HG02981 (cell line): Measurements from ENCODE around the gene HOXA9.
A peak's percentile ranks its signal among the peaks of the same experiment; 100 is the strongest.

Experiments used
- ATAC-seq: cut with Tn5 transposase; IDR thresholded peaks from one replicate; pipeline ENCODE4 v1.9.1; 2021; ENCODE audit warnings: mild to moderate bottlenecking, moderate library complexity; ENCODE audit not compliant: unreplicated experiment

HOXA9 gene

DNA sequence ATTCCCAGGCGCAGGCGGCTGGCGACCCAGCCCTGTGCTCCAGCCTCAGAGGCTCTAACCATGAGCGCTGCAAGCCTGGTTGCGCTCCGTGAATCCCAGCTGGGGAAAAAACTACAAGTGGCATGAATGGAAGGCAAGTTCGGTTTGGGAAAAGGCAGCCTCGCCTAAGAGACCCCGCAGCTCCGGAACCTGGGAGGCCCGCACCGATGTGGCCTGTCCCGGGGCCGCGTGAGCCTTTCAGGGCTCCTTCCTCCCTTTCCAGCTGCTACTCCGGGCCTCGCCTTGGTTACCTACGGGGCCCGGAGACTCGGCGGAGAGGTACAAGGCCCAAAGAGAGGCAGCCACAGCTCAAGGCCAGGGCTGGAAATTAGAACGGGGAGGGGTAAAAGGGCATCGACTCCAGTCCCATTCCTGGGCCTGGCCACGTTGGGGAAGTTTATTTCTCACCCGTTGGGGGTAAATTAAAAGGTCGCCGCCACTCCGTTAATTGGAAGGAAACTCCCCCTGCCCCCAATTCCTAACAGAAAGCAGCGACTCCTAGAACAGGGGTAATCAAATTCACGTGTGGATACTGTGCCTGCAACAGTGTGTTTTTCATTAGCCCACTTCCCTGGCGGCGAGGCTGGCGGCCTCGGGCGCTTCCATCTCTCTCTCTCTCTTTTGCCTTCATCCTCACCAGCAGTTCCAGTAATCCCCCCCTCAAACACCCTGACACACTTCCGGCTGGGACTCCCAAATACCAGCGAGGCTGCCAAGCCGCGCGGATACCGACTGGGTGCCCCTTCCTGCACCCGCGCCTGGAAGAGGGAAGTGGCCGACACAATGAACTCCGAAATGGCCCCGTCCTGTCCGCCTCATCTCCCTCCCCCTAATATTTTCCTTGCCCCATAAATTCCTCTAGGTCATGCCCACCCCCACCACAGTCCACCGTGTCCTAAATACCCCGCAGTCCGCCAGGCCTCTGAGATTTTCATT, 1.5 kb upstream of the HOXA9 start:
- no peak for ATAC-seq

DNA sequence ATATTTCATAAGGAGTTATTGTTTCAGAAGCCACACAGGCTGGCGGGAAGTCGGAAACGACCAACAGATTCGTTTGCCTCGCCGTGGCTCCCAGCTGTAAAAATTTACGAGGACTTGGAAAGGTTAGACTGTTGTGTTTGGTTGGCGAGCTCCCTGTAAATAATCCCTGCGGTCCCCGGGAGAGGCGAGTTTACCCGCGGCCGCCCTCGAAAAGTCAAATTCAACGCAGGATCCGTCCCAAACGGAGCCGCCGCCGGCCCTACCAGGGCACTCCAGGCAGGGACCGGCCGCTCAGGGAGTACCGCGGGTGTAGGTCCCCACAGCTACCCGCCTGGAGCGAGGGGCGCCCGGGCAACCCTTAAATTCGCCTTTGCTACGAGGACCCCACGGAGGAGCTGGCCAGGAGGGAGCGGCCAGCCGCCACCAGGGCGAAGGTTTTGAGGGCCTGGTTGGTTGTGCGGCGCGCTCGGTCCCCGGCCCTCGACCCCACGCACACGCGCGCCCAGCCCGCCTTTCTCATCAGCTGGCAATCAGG, 726 bp upstream of the HOXA9 start:
- ATAC-seq, result no peak

DNA sequence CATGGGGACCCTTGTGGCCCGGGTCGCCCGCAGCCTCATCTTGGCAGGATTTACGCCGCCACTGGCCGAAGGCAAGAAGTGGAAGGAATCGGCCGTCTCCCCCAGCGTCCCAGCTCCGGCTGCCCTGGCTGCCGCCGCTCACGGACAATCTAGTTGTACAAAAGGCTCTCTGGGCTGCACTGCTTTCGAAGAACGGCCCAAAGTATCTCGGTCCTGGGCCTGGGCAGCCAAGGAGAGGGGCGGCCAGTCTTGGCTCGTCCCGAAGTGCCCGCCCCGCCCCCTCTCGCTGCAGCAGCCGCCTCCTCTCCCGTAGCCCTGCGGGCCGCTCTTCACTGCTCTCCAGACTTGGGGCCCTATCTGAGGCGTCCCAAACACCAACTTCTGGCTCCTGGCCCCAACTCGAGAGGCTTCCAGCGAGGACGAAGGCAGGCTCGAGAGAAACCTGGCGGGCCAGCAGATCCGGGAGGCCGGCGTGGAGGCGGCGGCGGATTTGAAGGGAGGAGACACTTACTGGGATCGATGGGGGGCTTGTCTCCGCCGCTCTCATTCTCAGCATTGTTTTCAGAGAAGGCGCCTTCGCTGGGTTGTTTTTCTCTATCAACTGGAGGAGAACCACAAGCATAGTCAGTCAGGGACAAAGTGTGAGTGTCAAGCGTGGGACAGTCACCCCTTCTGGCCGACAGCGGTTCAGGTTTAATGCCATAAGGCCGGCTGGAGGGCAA, 809 bp downstream of the HOXA9 start:
- ATAC-seq, result no peak

DNA sequence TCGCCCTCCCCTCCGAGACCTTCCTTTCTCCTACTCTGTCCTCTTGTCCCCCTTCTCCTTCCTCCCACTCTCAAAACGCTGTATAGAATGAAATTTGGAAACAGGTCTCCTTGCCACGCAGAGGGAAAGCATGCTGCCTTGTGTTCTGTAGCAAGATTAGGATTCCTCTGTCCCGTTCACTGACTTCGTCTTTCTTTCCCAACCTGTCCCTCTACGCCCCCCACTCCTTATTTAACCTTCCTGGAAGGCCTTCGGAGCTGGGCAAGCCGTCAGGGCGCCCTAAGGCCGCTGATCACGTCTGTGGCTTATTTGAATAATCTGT, 1.3 kb downstream of the HOXA9 start:
- ATAC-seq, result no peak

DNA sequence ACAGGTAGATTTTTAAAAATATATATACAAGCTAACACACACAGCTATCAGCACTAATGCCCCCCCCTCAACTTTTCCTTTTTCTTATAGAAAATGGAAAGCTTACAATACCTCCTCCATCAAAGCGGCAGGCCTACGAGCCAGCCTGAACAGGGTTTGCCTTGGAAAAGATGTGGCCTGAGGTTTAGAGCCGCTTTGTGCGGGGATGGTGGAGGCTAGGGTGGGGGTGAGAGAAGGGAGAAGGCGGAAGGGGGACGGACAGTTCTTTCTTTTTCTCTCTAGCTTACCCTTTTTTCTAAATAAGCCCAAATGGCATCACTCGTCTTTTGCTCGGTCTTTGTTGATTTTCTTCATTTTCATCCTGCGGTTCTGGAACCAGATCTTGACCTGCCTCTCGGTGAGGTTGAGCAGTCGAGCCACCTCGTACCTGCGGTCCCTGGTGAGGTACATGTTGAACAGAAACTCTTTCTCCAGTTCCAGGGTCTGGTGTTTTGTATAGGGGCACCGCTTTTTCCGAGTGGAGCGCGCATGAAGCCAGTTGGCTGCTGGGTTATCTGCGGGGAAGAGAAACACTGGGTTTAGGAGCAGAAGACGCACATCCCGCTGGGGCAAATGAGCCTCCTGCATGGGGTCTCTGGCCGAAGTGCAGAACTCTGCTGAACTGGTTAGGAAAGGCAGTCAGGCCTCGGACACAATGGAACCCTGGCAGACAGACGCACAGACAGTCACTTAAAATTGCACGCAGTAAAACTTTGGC, 1.9 kb downstream of the HOXA9 start:
- ATAC-seq, result no peak

DNA sequence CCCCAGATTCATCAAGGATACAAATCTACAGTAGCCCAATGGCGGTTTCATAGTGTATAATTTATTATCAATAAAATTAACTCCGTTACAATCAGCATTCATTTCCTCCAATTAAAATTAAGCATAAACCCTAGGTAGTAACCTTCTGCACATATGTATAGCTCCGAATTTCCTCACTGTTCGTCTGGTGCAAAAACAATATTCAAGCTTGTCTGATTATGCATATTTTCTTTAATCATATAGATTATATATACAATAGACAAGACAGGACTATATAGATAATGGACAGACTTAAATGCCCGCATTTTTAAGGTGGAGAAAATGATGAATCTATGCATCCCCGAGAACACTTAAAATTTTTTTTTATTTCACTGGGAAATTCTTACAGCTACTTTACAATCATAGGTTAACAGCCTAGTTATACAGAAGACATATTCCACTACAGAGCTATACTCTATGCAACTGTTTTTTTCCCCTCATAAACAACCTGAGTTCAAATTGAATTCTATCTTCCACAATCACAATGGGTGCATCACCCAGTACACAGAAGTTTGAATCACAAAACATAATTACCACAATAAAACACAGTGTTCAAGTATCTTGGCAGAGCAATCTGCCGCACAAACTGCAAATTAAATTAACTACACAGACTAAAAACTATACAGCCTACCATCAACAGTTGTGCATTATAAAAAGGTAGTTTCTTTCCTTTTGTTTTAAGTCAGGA, 2.6 kb downstream of the HOXA9 start:
- ATAC-seq, result no peak

DNA sequence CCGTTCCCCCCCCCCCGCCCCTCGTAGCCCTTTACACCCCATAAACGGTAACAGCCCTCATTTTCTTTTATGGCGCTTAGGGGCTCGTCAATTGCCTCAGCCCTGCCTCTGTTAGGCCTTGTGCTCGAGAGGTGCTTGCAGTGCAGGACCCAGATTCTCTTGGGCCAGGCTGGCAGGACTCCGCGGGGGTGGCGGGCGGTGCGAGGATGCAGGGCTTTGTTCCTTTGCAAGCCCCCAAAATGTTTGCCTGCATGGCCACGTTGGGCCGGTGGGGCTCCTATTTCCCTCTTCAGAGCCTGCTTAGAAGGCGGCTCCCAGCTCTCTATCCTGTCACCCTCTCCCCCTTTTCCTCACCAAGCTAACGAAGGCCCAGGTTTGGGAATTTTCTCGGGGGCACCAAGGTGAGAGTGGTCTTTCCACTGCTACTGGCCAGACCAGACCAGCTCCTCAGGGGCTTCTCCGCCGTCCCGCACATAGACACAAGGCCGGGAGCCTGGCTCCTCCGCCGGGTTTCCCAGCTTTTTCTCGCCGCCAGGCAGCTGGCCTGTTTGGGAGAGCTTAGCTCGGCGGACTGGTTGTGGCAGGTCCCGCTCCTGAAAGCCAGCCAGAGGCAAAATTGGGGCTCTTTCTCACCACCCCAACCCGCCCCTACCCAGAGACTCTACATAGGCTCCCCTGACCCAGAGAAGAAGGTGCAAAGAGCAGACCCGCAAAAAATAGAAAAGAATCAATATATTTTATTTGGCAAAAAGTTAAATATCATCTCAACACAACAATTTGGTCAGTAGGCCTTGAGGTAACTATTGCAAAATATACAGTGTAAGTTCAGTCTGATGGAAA, 3.4 kb downstream of the HOXA9 start:
- no peak for ATAC-seq

DNA sequence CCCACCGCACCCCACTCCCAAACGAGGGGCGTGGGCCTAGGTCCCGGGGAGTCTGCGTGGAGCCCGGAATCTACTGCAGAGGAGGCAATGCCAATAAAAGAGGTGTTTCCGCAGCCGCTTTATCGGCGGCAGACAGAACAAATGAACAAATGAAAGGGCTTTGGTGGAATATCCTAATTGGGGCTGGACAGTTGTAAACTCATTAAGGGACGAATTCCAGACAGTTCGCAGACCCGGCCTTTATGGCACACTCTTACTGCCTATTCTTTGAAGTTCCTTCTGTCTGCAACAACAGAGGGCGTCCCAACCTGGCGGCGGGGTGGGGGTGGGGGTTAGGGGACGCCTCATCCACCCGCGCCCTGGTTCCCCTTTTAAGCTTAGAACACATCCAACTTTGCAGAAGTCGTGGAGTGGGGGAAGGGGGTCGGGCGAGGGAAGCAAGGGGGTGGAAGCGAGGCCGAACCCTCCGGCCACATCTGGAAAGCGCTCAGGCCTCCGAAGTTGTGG, 4.1 kb downstream of the HOXA9 start:
- no peak for ATAC-seq

DNA sequence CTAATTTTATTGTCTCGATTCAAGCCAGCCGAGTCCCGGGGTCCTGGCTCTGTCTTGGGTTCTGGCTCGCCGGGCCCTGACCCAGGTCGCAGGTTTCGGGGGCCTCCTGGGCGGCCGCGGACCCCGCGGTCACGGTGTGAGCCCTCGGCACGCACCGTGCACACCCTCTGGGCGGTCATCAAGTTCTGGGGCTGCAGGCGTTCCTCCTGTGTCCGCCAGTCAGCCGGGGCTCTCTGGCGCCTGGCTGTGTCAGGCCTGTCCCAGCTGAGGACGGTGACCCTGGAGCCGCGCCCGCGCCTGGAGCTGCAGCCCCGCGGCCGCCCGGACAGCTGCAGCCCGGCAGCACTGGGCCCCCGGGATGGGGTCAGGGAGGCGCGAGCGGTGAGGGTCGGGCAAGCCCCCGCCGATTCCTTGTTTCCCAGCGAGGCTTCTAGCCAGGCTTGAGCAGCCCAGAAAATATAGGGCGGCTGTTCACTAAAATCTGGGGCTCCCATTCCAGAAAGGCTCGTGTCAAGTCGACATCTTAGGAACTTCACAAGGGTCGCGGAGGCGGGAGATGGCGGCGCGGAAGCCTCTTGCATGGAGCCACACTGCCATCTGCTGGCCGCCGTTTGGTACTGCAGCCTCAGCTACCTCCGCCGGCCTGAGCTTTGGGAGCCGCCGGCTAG, 4.7 kb downstream of the HOXA9 start:
- peak; percentile 43 for ATAC-seq

DNA sequence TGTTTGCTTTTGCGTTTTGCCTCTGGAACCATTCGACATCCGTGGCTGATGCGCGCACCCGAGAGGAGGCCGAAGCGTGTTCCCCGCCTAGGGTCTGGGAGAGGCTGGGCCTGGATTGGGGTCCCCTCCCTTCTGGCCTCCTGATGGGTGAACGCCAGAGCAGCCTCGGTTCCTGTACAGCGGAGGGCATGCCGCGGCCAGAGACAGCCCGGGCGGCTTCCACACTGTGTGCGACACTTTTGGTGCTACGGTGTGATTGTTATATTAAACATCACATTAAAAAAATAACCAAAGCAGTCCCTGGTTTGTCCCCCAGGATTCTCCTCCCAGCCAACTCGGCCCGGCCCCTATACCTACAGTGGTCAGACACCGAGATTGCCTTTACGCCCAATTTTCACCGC, 5.2 kb downstream of the HOXA9 start:
- no peak for ATAC-seq

DNA sequence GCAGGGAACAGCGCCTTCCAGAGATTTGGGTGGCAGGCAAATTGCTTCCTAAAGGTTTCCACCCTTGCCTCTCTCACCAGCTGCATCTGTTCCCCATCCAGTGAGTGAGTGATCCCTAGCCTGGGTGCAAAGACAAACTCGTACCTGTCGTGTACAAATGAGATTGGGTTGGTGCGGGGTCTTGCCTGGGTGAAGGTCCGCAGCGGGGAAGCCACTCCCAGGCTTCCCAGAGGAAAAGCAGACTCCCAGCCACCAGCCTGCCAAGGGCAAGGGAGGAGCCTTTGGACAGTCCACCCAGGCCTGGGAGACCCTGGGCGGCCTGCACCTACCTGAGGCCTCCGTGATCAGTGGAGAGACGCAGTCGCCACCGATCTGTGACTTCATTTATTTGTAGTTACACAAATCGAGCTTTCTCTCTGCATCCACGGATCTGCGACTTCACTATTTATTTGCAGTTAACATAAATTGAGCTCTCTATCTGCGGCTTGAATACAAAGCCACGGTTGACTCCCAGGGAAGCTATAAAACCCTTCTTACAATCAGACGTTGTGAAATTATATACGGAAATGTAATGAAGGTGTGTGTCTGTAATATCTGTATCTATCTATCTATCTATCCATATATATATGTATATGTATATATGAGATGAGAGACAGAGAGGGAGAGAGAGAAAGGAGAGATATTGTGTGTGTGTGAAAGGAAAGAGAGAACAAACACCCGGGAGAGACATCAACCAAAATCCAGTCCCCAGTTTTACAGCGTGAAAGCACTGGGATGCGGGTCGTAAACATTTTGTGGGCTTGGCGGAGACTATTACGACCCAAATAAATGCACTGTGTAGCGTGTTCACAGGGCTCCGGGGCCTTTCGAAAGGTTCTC, 5.8 kb downstream of the HOXA9 start:
- ATAC-seq, result no peak

DNA sequence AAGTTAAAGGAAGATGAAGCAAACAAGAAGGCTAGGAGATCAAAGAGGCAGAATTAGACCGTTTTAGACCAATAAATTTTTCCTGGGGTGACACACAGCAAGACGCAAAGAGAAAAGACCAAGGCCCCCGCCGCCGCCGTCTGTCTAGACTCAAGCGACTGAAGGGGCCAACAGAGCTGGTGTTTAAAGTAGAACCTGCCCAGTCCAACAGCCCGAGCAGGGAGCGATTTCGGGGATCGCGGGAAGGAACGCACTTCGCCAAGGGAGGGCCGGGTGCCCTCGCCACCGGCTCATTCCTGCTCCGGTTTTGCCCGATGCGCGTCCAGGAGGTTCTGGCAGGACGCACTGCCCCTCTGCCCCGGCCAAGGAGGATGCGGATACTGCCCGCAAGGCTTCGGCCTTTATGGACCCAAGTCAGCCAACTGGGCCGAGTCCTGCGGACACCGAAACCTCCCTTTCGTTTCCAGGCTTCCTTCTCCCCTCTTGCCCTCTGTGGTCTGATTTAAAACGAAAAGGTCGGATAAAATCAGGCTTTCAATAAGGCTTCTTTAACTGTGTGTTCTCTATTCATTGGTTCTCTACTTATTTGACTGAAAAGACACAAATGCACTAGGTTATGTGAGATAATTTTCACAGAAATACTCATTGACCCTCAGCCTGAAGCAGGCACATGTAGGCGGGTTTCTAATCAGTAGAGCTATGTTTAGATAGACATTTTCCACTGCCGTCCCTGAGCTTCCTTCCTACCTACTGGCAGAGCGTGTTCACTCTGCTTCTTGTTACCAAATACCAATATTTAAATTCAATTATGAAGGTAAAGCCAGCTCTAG, 6.7 kb downstream of the HOXA9 start:
- no peak for ATAC-seq

DNA sequence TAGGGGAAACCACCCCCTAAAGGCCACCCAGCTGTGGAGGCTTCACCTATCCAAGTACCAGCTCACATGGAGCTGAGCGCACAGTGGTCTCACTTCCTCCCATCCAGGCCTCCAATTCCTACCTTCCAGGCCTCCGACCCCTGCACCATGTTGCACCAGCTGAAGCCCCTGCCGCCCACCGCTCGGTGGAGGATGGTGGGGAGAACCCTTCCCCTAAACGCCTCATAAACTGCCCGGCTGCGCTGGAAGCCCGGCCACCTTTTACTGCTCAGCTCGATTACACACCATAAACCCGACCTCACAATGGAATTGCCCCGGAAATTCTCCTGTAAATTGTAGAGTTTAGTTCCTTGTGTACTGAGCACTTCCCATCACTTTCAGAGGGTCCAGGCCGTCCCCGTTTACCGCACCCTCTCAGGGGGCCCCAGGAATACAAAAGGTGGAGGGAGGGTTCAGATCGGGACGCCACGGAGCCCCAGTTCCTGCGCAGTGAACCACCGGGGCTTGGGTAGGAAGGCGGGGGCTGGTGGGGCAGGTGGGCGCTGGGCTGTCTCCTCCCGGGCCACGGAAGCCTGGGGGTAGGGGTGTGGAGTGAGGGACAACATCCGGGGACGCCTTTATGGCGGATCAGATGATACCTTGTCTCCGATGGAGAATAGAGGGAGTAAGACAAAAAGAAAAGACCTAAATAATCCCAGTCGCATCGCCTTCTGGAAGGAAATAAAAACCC, 7.5 kb downstream of the HOXA9 start:
- ATAC-seq, result no peak

DNA sequence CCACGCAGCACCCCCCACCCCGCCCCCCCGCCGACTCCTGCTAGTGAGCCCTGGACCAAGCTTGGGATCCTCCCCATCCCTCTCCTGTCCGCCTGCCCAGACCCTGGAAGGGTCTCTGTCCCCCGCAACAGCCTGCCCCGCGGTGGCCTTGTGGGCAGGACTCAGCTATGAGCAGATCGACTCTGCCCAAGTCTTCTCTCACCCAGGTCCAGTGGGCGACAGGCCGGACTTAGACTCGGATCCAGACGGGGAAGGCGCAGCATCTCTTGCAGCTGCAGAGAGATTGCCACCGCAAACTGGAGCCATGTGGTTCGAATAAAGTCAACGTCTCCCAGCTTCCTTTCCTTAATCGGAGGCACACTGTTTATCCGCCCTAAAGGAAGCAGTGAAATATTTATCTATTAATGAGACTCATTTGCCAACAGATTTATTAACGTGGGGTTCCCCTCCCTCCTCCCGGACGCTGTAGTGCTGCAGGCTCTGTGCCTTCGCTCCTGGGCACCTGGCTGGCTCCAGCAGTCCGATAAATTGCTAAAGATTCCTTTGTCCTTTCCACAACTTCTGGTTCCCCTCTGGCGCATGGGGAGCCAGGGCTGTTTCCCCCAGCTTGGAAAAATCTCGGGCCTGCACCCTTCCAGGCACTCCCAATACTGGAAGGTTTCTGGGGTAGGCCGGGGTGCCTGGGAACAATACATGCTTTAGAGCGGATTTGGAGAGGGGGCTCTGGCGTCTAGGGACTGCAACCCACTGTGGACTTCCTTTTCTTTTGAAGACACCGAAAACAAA, 8.2 kb downstream of the HOXA9 start:
- no peak for ATAC-seq

DNA sequence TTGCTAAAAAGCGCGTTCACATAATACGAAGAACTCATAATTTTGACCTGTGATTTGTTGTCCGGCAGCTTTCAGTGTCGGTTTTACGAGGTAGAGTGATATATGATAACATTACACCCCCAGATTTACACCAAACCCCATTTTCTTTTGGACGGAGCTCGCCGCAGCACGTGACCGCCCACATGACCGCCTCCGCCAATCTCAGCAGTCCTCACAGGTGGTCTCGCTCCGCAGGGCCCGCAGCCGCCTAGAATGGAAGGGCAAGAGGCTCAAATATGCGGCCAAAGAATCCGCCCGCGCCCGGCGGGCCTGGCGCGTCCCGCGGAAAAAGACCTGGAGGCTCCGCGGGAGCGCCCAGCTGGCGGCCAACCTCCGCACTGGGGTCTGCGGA, 8.8 kb downstream of the HOXA9 start, which contains the start of gene HOXA7:
Gene HOXA7, minus strand, starts transcription at position 168 of the 391 bp plus-strand sequence. Its CDS starts 130 bp downstream, at position 38.
- ATAC-seq, result no peak
